HG03354 (cell line): ENCODE data around the gene PLN.

Experiments
- ATAC-seq: cut with Tn5 transposase; IDR thresholded peaks from one replicate; pipeline ENCODE4 v1.9.1; 2021; ENCODE audit warnings: mild to moderate bottlenecking; ENCODE audit not compliant: unreplicated experiment, poor library complexity, severe bottlenecking

The PLN gene

GRCh38 chr6:118535176-118535844 lies 12.8 kb upstream of the PLN start:
- no peak for ATAC-seq

GRCh38 chr6:118536478-118536877 lies 11.6 kb upstream of the PLN start:
- ATAC-seq = no peak

GRCh38 chr6:118537574-118537973 lies 10.5 kb upstream of the PLN start:
- ATAC-seq = no peak

GRCh38 chr6:118542184-118542952 lies 5.7 kb upstream of the PLN start:
- ATAC-seq = no peak

- ATAC-seq = no peak
Measured at GRCh38 chr6:118544105-118544504, 4.0 kb upstream of the PLN start.

GRCh38 chr6:118546164-118546879 lies 1.8 kb upstream of the PLN start:
- ATAC-seq = no peak

- ATAC-seq = no peak
Measured at GRCh38 chr6:118546880-118547218, 1.2 kb upstream of the PLN start.

- no peak for ATAC-seq
Measured at GRCh38 chr6:118548613-118549012, 517 bp downstream of the PLN start.

DNA sequence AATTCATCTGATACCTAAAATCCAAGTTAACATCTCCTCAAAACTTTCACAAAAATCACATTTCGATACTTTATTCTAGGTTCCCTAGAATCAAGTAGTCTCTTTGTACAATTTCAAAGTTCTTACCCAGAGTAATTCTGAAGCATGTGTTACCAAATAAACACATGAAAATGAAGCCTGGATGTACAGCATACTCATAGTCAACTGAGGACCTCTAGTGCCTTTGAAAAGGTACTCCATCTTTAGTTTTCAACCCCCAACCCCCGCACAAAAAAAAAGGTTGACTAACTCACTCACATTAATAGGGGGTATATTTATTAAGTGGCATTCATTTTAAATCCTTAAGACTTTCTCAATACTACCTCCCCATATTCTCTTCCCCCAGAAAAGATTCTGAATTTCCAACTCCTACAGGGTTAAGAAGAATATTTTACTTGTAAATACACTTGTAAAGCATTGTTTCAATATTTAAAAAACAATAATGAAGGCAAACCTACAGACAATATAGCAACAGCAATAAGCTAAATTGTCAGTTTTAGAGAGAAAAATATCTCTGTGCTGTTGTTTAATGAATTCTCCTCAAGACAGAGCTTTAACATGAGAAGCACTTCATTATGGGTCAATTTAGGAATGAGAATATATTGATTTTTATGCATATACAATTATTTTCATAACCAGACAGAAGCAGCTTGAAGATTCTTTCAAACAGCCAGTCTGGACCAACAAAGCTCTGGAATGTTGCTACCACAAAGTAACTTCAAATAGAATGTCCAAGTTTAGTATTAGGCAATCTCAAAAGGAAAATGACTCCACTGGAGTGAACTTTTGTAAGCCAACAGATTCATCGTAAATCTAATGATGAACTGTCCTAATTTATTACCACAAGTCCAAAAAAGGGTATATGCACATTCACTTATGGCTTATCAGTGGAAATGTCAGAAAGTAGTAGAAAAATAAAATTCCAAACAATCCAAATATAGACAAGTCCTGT lies 3.3 kb downstream of the PLN start:
- peak; percentile 97 for ATAC-seq

- no peak for ATAC-seq
Measured at GRCh38 chr6:118553132-118553531, 5.0 kb downstream of the PLN start.

- ATAC-seq = no peak
Measured at GRCh38 chr6:118554698-118555097, 6.6 kb downstream of the PLN start.

DNA sequence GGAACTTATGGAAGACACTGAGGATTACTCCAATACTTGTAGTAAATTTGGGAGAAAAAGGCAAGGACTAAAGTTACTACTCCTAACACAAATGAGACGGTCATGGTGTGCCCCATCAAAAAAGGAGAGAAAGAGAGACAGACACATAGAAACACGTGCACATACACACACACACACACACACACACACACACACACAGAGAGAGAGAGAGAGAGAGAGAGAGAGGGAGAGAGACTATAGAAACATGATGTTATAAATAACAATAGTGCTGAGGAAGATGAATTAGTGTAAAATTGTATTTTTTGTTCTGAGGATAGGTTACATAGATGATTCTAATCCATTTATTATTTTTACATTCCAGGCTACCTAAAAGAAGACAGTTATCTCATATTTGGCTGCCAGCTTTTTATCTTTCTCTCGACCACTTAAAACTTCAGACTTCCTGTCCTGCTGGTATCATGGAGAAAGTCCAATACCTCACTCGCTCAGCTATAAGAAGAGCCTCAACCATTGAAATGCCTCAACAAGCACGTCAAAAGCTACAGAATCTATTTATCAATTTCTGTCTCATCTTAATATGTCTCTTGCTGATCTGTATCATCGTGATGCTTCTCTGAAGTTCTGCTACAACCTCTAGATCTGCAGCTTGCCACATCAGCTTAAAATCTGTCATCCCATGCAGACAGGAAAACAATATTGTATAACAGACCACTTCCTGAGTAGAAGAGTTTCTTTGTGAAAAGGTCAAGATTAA lies 10.5 kb downstream of the PLN start:
- peak; percentile 64 for ATAC-seq

- ATAC-seq = peak; percentile 88
Measured at GRCh38 chr6:118559659-118560058, 11.6 kb downstream of the PLN start.

DNA sequence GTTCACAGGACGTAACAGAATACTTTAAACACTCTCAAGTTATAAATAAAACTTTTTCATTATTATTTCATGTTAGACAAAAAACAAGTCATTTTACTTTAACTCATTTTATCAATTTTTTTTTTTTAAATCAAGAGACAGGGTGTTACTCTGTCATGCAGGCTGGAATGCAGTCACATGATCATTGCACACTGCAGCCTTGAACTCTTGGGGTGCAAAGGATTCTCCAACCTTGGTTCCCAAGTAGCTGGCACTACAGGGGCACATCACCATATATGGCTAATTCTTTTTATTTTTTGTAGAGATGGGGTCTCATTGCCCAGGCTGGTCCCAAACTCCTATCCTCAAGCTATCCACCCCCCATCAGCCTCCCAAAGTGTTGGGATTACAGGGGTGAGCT lies 14.2 kb downstream of the PLN start:
- no peak for ATAC-seq

GRCh38 chr6:118562959-118563358 lies 14.9 kb downstream of the PLN start:
- no peak for ATAC-seq

DNA sequence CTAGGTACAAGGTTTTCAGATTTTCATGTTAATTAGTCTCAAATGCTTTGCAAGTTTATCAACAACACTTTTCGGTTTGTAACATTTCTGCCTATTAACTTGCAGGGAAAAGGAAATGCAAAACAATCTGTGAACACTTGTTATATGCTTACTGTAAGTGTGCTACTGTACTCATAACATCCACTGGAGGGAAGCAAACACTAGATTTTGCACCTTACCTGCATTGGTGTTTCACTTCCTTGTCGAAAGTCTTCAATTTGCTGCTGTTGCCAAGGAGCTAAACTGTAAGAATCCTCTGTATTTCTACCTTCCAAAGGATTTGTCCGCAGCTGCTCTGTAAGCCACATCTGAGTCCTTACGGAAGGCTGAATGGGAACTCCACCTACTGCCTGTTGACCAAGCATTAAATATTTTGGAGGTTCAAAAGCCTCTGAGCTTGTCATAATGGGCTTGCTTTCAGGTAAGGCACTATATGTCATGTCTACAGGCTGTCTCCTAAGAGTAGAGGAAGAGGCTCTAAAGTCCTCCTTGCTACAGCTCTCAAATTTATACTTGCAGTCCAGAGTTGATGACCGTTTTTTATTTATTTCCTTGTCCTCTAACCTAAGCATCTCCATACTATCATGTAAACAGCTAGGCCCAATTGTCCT lies 17.3 kb downstream of the PLN start:
- peak; percentile 99 for ATAC-seq

GRCh38 chr6:118567974-118568373 lies 19.9 kb downstream of the PLN start:
- no peak for ATAC-seq

DNA sequence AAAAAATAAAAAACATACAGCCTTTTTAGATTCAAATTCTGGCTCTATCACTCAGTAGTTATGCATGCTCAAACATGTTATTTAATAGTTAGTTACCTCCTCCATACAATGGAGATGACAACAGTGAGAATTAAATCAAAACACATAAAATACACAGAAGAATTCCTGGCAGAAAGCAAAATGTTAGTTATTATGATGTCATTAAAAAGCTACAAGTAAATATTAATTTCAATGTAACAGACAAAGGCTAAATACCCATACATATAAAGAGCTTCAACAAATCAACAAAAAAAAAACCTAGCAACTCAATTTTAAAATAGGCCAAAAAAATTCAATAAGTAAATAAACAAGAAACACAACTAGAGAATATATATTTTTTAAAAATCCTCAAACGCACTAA lies 21.4 kb downstream of the PLN start:
- no peak for ATAC-seq

- ATAC-seq = no peak
Measured at GRCh38 chr6:118571121-118571520, 23.0 kb downstream of the PLN start.
